Measurements from ENCODE around the gene PCDHA11.
"Not testable (repeated sequence)": the region's sequence is repeated elsewhere in the genome, so short reads cannot be mapped to it uniquely, and the experiment has no call there.

The PCDHA11 gene

GRCh38 chr5:140842798-140843733, 25.7 kb upstream of the PCDHA11 start:
- no peak for TF ChIP-seq CTCF (IDR thresholded peaks at IDR 0.05; ENCODE audit: borderline replicate concordance, control extremely low read depth, extremely low read depth, insufficient read depth, missing control alignments)
- in situ Hi-C loops (cut with MboI; ENCODE audit: low sequenced_read_pairs, unreplicated experiment): no loop called here

GRCh38 chr5:140848139-140849102, 20.3 kb upstream of the PCDHA11 start, which contains the start of gene PCDHA9:
PCDHA9 (plus strand) TSS chr5:140848382; CDS start chr5:140848496, 114 bp downstream.
- in situ Hi-C loops (cut with MboI; ENCODE audit: low sequenced_read_pairs, unreplicated experiment): not testable (repeated sequence)

More at GRCh38 chr5:140842798-140843733, 25.7 kb upstream of the PCDHA11 start:
- DNase-seq (ENCODE audit: low spot score): no peak

GRCh38 chr5:140849831-140850634, 18.7 kb upstream of the PCDHA11 start:
- DNase-seq (ENCODE audit: low spot score); in situ Hi-C loops (cut with MboI; ENCODE audit: low sequenced_read_pairs, unreplicated experiment): not testable (repeated sequence)

More at GRCh38 chr5:140848139-140849102, 20.3 kb upstream of the PCDHA11 start, which contains the start of gene PCDHA9:
- not testable (repeated sequence) for DNase-seq (ENCODE audit: low spot score)

GRCh38 chr5:140855772-140856674, 12.7 kb upstream of the PCDHA11 start, which contains the start of gene PCDHA10:
PCDHA10 (plus strand) TSS chr5:140855897; CDS start chr5:140856049, 152 bp downstream.
- TF ChIP-seq CTCF (IDR thresholded peaks at IDR 0.05; ENCODE audit: borderline replicate concordance, control extremely low read depth, extremely low read depth, insufficient read depth, missing control alignments): no peak
- in situ Hi-C loops (cut with MboI; ENCODE audit: low sequenced_read_pairs, unreplicated experiment): no loop called here
- DNase-seq (ENCODE audit: low spot score): no peak

GRCh38 chr5:140857177-140857986, 11.4 kb upstream of the PCDHA11 start:
- in situ Hi-C loops (cut with MboI; ENCODE audit: low sequenced_read_pairs, unreplicated experiment): no loop called here
- DNase-seq (ENCODE audit: low spot score): no peak

More at GRCh38 chr5:140857177-140857986, 11.4 kb upstream of the PCDHA11 start:
- no peak for TF ChIP-seq CTCF (IDR thresholded peaks at IDR 0.05; ENCODE audit: borderline replicate concordance, control extremely low read depth, extremely low read depth, insufficient read depth, missing control alignments)
